Bronchial epithelial cell (primary cell): ENCODE data around the gene TRUB2. TPM values are rescaled to one million over a fixed set of nuclear protein-coding genes. Genes with fewer than 3 reads are reported as not detected.

Experiments
- DNase-seq: peaks from one replicate; pipeline ENCODE4 v3.0.0-alpha.2; 2010; ENCODE audit warnings: low read depth
- FAIRE-seq: peaks from 2 replicates; lab custom pipeline; 2011; peaks lifted over from hg19 to GRCh38; lab: Jason Lieb, UNC
- H3K27me3 ChIP-seq: 2 replicates; pipeline ENCODE4 v1.5.1; 2011; ENCODE audit warnings: low read length; ENCODE audit not compliant: control insufficient read depth, insufficient read depth
- H3K36me3 ChIP-seq: 2 replicates; pipeline ENCODE4 v1.5.1; 2011; ENCODE audit warnings: low read length; ENCODE audit not compliant: control insufficient read depth, insufficient read depth
- H3K4me3 ChIP-seq: 2 replicates; pipeline ENCODE4 v1.5.1; 2011; ENCODE audit warnings: mild to moderate bottlenecking, low read depth, low read length, control low read depth
- total RNA-seq: library from RNA; depleted of rRNA; stranded (reverse); fragments of >200 nt; gene quantifications from 2 replicates; pipeline ENCODE4 v1.2.1, GENCODE V29; 2014
- TF ChIP-seq, protein P1 (sequence below): IDR thresholded peaks from 2 replicates; pipeline ENCODE4 v1.5.1; 2011; ENCODE audit warnings: mild to moderate bottlenecking, moderate library complexity, low read length, control low read depth, inconsistent platforms; ENCODE audit not compliant: insufficient read depth, severe bottlenecking

Gene TRUB2
- total RNA-seq, 1 donor from 2014 or later, result 19.2 TPM

DNA sequence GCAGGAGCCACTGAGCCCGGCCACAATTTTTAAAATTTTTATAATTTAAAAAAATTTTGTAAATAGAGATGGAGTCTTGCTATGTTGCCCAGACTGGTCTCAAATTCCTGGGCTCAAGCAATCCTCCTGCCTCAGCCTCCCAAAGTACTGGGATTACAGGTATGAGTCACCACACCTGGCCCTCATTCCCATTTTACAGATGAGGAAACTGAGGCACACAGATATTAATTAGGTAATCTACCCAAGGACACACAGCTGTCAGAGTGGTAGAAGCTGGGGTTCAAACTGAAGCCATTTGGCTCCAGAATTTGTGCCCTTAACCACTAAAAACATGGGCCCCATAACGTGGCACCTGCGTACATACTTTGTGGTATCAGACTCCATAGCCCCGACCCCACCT, 7.5 kb downstream of the TRUB2 start:
- H3K36me3 ChIP-seq, result peaks cover 27% of the 10 kb centered on the region
- TF ChIP-seq, protein P1, sequence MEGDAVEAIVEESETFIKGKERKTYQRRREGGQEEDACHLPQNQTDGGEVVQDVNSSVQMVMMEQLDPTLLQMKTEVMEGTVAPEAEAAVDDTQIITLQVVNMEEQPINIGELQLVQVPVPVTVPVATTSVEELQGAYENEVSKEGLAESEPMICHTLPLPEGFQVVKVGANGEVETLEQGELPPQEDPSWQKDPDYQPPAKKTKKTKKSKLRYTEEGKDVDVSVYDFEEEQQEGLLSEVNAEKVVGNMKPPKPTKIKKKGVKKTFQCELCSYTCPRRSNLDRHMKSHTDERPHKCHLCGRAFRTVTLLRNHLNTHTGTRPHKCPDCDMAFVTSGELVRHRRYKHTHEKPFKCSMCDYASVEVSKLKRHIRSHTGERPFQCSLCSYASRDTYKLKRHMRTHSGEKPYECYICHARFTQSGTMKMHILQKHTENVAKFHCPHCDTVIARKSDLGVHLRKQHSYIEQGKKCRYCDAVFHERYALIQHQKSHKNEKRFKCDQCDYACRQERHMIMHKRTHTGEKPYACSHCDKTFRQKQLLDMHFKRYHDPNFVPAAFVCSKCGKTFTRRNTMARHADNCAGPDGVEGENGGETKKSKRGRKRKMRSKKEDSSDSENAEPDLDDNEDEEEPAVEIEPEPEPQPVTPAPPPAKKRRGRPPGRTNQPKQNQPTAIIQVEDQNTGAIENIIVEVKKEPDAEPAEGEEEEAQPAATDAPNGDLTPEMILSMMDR, result no peak

DNA sequence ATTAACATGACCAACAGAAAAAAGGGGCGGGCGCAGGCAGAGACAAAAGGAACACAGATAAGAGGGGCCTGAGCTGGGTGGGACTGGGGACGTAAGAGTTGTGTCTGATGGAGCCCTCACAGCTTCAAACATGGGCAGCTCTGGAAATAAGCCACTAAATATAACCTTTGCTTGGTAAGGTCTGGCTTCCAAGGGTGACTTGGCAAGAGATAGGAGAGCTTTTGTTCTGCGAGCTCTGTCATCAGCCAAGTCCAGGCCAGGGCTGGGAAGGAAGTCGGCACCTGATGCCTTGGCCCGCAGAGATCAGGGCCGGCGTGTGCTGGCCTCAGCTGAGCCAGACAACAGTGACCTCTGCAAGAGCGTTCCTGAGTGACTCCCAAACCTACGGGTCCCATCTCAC, 11.8 kb downstream of the TRUB2 start:
- no peak for FAIRE-seq
- TF ChIP-seq, protein P1, result no peak

More for the DNA sequence above, 7.5 kb downstream of the TRUB2 start:
- no peaks in the 10 kb centered on the region for H3K27me3 ChIP-seq
- DNase-seq, result no peak
- no peak overlapping the region for H3K4me3 ChIP-seq
- FAIRE-seq, result no peak

DNA sequence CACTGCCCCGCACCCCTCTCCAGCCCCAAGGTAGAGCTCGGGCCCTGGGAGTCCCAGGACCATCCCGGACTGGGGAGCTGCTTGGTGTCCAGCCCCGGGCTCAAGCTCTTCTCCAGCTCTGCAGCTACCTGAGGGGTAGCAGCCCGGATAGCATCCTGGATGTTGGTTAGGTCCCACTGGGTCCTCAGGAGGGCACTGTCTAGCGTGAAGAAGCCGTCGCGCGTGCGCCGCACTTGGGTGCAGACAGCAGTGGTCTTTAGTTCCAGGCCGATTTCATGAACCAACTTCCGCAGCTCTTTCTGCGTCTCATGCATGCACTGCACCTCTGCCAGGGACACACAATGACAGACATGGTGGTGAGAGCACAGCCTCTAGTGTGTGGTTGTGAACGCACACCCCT, 12.7 kb downstream of the TRUB2 start:
- no peaks in the 10 kb centered on the region for H3K27me3 ChIP-seq
- DNase-seq (no peak), FAIRE-seq (no peak)
- TF ChIP-seq, protein P1, result no peak
- no peak overlapping the region for H3K4me3 ChIP-seq
- peaks cover 21% of the 10 kb centered on the region for H3K36me3 ChIP-seq

More for the DNA sequence above, 11.8 kb downstream of the TRUB2 start:
- DNase-seq, result no peak
- Histone ChIP-seq H3K36me3 (peaks cover 23% of the 10 kb centered on the region), H3K27me3 (no peaks in the 10 kb centered on the region), H3K4me3 (no peak overlapping the region)

DNA sequence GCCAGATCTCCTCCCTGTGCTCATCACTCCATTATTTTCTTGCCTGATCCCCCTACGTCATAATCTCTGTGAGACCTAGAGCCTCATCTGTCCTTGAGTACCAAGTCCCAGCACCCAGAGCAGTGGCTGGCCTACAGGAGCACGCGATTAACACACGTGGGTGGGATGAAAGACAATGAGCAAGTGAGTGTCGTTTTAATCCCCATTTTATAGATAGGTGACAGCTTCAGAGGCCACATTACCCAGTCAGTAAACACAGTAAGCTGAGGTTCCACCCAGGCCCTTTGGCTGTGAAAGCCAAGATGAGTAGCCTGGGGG, 17.3 kb downstream of the TRUB2 start:
- peaks cover 4% of the 10 kb centered on the region for H3K36me3 ChIP-seq
- no peak overlapping the region for H3K4me3 ChIP-seq
- FAIRE-seq, result no peak
- TF ChIP-seq, protein P1, result no peak
- no peaks in the 10 kb centered on the region for H3K27me3 ChIP-seq
- DNase-seq, result no peak

DNA sequence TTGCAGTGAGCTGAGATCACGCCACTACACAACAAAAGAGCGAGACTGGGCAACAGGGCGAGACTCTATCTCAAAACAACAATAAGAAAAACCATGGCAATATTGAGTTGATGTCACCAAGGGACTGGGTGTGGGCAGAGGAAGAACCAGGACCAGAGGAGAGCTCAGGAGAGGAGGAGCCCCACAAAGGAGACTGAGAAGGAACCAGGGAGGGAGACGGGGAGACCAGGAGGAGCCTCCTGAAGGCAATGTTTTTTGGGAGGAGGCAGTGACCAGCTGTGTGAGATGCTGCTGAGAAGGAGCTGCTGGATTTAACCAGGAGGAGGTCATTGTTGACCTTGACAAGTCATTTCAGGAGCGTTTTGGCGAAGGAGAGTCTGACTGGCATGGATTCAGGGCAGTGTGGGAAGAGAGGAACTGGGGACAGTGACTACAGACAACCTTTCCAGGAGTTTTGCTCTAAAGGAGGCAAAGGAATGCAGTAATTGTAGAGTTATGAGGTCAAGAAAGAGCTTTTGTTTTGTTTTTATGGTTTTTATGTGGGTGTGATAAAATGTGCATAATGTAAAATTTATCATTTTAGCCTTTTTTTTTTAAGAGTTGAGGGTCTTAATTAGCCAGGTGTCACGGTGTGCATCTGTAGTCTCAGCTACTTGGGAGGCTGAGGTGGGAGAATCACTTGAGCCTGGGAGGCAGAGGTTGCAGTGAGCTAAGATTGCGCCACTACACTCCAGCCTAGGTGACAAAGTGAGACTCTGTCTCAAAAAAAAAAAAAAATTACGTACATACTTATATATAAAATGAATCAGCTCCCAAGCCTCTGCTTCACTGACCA, 17.9 kb downstream of the TRUB2 start:
- Histone ChIP-seq H3K27me3 (no peaks in the 10 kb centered on the region), H3K36me3 (no peaks in the 10 kb centered on the region), H3K4me3 (no peak overlapping the region)
- DNase-seq, result no peak
- FAIRE-seq, result no peak
- TF ChIP-seq, protein P1, result no peak
